GM10248 (cell line): ENCODE measurements around the gene SLC7A4.
"Not testable (repeated sequence)": the region's sequence is repeated elsewhere in the genome, so short reads cannot be mapped to it uniquely, and the experiment has no call there.

Source experiments
- CTCF ChIA-PET: fragments of 300-600 bp; sonication (Branson Sonifier 250); formaldehyde crosslinking; extraction: SDS; loops from one replicate; lab custom pipeline; 2021; ENCODE audit warnings: antibody characterized with exemption; lab: Yijun Ruan, JAX
- POLR2A ChIA-PET: fragments of 350-650 bp; sonication (Branson Sonifier 250); formaldehyde crosslinking; extraction: SDS; loops from one replicate; lab custom pipeline; 2020; ENCODE audit warnings: antibody characterized with exemption; lab: Yijun Ruan, JAX
- DNase-seq: peaks from one replicate; pipeline ENCODE4 v3.0.0; 2012; ENCODE audit errors: extremely low spot score
- TF ChIP-seq, protein P1 (sequence below): IDR thresholded peaks from 2 replicates; pipeline ENCODE4 v1.5.1; 2012; ENCODE audit warnings: mild to moderate bottlenecking, low read depth; ENCODE audit errors: extremely low read depth, missing control alignments, control extremely low read depth

The SLC7A4 gene

GRCh38 chr22:21051145-21051830 is 18.9 kb upstream of the SLC7A4 start:
- POLR2A ChIA-PET: no interaction called here
- DNase-seq: no peak

DNA sequence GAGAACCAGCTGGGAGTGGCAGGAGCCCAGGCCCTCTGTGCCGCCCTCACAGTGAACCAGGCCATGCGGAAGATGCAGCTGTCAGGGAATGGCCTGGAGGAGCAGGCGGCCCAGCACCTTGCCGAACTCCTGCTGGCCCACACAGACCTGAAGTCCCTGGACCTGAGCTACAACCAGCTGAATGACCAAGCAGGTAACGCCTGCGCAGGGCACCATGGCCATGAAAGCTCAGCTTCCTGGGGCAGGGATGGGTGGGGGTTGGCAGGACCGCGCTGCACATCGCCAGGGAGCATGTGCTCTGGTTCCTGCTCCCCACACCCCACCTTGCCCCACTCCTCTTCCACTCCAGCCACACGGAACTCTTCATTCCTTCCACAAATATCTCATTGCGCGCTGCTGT is 16.6 kb upstream of the SLC7A4 start:
- POLR2A ChIA-PET, CTCF ChIA-PET, DNase-seq: not testable (repeated sequence)

More at GRCh38 chr22:21051145-21051830, 18.9 kb upstream of the SLC7A4 start:
- TF ChIP-seq, protein P1, sequence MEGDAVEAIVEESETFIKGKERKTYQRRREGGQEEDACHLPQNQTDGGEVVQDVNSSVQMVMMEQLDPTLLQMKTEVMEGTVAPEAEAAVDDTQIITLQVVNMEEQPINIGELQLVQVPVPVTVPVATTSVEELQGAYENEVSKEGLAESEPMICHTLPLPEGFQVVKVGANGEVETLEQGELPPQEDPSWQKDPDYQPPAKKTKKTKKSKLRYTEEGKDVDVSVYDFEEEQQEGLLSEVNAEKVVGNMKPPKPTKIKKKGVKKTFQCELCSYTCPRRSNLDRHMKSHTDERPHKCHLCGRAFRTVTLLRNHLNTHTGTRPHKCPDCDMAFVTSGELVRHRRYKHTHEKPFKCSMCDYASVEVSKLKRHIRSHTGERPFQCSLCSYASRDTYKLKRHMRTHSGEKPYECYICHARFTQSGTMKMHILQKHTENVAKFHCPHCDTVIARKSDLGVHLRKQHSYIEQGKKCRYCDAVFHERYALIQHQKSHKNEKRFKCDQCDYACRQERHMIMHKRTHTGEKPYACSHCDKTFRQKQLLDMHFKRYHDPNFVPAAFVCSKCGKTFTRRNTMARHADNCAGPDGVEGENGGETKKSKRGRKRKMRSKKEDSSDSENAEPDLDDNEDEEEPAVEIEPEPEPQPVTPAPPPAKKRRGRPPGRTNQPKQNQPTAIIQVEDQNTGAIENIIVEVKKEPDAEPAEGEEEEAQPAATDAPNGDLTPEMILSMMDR: no peak
- CTCF ChIA-PET: no interaction called here

DNA sequence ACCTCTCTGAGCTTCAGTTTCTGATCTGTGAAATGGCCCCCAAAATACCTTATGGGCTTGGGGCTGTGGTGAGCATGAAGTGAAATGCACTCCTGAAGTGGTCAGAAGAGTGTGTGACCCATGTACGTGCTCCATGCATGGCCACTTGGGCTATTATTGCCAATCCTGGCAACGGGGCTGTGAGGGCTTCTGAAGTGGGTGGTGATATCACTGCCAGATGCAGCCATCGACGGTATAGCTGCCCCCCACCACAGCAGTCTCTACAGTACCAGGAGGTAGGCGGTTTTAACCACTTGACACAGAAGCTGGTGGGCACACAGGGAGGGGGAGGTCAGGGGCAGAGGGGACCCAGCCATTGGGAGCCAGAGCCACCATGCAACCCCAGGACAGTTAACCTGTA is 16.1 kb upstream of the SLC7A4 start:
- CTCF ChIA-PET, DNase-seq, POLR2A ChIA-PET: not testable (repeated sequence)

GRCh38 chr22:21047730-21048129 is 15.4 kb upstream of the SLC7A4 start:
- TF ChIP-seq, protein P1: no peak
- no peak for DNase-seq
- CTCF ChIA-PET: interaction anchor here (1.2 kb wide), 1 partner anchor 27 kb away, joined by 3 read pairs; no protein-coding TSS in a partner anchor
- POLR2A ChIA-PET: no interaction called here

DNA sequence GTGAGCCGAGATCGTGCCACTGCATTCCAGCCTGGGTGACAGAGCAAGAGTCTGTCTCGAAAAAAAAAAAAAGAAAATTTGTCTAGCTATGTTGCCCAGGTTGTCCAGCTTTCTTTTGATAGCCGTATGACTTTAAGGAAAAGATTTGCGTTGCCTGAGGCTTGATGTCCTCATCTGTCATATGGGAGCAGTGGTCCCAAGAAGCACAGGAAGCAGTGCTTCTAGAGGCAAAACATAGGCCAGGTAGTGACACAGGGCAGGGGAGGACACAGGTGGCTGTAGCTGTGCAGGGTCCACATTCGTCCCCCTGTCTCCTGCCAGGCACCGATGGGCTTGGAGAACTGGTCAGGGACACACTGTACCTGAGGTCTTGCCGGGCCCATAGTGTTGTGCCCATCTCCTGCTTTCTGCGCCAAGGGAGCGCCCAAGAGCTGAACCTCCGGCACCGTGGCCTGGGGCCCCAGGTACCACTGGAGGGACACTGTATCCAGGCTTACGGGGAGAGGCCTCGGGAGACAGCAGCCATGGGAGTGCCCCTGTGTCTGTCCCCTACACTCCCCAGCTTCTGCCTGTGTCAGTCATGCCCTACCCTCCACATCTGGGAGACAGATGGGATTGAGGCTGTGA is 14.8 kb upstream of the SLC7A4 start:
- TF ChIP-seq, protein P1: no peak

GRCh38 chr22:21045585-21046294 is 13.4 kb upstream of the SLC7A4 start, which contains the start of gene LRRC74B:
Gene LRRC74B, plus strand, starts transcription at chr22:21045946. Its CDS starts 41 bp downstream, at chr22:21045987.
- POLR2A ChIA-PET: no interaction called here
- CTCF ChIA-PET: interaction anchor here (1.1 to 1.5 kb wide), 2 partner anchors 56 to 63 kb away, joined by 3 to 4 read pairs; no protein-coding TSS in a partner anchor
- TF ChIP-seq, protein P1: no peak
- peak; percentile 92 for DNase-seq

More for the DNA sequence above, 14.8 kb upstream of the SLC7A4 start:
- DNase-seq: no peak
- ChIA-PET CTCF (interaction anchor here (0.9 to 1.2 kb wide), 2 partner anchors 26 to 55 kb away, joined by 3 read pairs; no protein-coding TSS in a partner anchor), POLR2A (no interaction called here)

- CTCF ChIA-PET: interaction anchor here (1.1 to 1.5 kb wide), 3 partner anchors 26 to 64 kb away, joined by 3 to 4 read pairs (median 3); no protein-coding TSS in a partner anchor
Observed at GRCh38 chr22:21044931-21045584, 12.7 kb upstream of the SLC7A4 start.

More at GRCh38 chr22:21044931-21045584, 12.7 kb upstream of the SLC7A4 start:
- POLR2A ChIA-PET: no interaction called here
- TF ChIP-seq, protein P1: no peak
- DNase-seq: no peak
